ENCODE results near the gene RHPN2. TPM values are rescaled to one million over a fixed set of nuclear protein-coding genes. Genes with fewer than 3 reads are reported as not detected.

RHPN2 gene
- total and polyA plus RNA-seq, 7 donors: 1.7 to 84.8 (median 3.2) TPM

DNA sequence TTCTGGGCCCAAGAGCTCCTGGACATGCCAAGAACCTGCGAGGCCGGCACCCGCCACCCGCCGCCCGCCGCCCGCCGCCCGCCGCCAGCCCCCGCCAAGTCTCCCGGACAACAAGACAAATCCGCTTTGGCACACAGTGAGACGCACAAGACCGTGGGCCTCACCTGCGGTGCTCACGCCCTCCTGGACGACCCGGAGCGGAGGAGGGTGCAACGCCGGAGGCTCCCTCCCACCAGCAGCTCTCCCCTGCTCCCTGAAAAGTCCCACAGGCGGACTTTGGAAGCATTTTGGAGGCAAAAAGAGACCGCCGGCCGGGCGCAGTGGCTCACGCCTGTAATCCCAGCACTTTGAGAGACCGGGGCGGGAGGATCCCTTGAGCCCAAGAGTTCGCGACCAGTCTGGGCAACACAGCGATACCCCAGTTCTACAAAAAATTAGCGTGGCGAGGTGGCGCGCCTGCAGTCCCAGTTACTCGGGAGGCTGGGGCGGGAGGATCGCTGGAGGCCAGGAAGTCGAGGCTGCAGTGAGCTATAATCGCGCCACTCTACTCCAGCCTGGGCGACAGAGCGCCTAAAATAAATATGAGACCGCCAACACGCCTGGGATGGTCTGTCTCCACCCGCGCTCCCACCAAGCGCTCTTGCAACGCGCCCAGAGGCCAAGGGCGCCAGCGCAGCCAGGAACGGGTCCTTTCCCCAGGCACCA, 783 bp downstream of the RHPN2 start:
- H3K9me3 ChIP-seq: no peaks in the 10 kb centered on the region
- H3K36me3 ChIP-seq: no peaks in the 10 kb centered on the region
- peak overlapping the region; percentile 41 to 60 (median 56) for H3K4me3 ChIP-seq
- H3K27ac ChIP-seq: peak overlapping the region in 1 of 4 donors; percentile 65
- no peak for DNase-seq
- 2 to 6% methylated on average over 56 of the region's 56 CpGs for WGBS, 2 donors
- peaks cover 13 to 52% (median 36%) of the 10 kb centered on the region in 3 donors for H3K27me3 ChIP-seq
- H3K4me1 ChIP-seq: peaks cover 0 to 20% (median 16%) of the 10 kb centered on the region in 4 donors
- no peak for TF ChIP-seq POLR2A (IDR thresholded peaks at IDR 0.05)
- no peak for TF ChIP-seq EP300 (IDR thresholded peaks at IDR 0.05)
- TF ChIP-seq POLR2AphosphoS5 (IDR thresholded peaks at IDR 0.05): no peak
- TF ChIP-seq, protein P1, sequence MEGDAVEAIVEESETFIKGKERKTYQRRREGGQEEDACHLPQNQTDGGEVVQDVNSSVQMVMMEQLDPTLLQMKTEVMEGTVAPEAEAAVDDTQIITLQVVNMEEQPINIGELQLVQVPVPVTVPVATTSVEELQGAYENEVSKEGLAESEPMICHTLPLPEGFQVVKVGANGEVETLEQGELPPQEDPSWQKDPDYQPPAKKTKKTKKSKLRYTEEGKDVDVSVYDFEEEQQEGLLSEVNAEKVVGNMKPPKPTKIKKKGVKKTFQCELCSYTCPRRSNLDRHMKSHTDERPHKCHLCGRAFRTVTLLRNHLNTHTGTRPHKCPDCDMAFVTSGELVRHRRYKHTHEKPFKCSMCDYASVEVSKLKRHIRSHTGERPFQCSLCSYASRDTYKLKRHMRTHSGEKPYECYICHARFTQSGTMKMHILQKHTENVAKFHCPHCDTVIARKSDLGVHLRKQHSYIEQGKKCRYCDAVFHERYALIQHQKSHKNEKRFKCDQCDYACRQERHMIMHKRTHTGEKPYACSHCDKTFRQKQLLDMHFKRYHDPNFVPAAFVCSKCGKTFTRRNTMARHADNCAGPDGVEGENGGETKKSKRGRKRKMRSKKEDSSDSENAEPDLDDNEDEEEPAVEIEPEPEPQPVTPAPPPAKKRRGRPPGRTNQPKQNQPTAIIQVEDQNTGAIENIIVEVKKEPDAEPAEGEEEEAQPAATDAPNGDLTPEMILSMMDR (IDR thresholded peaks at IDR 0.05): no peak
- intact Hi-C loops (cut with DNase I): no loop called here

DNA sequence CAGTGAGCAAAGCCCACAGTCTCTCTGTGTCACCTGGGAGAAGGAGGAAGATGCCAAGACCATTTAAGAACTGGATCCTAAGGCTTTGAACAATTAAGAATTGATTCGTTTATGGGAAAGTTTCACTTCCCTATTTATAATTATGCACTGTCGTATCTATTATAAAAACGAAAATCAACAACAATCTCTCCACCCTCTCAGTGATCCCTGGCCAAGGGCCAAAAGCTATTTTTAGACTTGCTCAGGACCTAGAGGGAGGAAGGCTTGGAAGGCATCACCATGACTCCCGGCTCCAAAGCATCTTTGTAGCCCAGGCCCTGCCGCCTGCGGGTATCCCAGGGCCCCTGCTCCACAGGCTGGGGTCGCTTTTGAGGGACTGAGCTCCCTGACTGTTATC, 1.3 kb downstream of the RHPN2 start:
- TF ChIP-seq POLR2A (IDR thresholded peaks at IDR 0.05) (peak in 1 of 2 donors; percentile 15), EP300 (IDR thresholded peaks at IDR 0.05) (no peak)
- 2 to 11% methylated on average over 7 of the region's 7 CpGs for WGBS, 2 donors
- Histone ChIP-seq H3K27ac (no peak overlapping the region), H3K4me1 (peaks cover 0 to 20% (median 16%) of the 10 kb centered on the region in 4 donors), H3K9me3 (no peaks in the 10 kb centered on the region), H3K36me3 (no peaks in the 10 kb centered on the region), H3K4me3 (peak overlapping the region in 3 of 4 donors; percentile 55 to 60 (median 58)), H3K27me3 (peaks cover 13 to 52% (median 36%) of the 10 kb centered on the region in 3 donors)
- intact Hi-C loops (cut with DNase I): no loop called here
- no peak for DNase-seq

DNA sequence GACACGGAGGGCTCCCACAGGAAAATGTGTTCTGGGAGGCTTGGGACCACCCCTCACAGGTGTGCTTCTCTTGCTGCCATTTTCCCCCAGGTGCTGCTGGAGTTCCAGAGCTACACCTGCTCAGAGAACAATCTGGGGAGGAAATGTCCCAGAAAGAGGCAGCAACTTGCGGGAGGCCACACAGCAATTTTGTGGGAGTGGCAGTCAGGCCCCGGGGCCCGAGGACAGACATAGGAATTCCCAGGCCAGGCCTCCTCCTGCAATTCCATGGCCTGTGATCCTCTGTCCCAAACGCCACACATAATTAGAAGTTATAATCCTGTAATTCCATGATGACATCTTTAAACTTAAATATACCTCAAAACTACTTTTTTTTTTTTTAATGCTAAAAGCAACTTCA, 1.8 kb downstream of the RHPN2 start:
- Histone ChIP-seq H3K27me3 (peaks cover 13 to 52% (median 36%) of the 10 kb centered on the region in 3 donors), H3K4me1 (peaks cover 0 to 20% (median 16%) of the 10 kb centered on the region in 4 donors), H3K27ac (no peak overlapping the region), H3K4me3 (no peak overlapping the region), H3K9me3 (no peaks in the 10 kb centered on the region), H3K36me3 (no peaks in the 10 kb centered on the region)
- intact Hi-C loops (cut with DNase I): no loop called here
- 20 to 65% methylated on average over 5 of the region's 5 CpGs for WGBS, 2 donors
- TF ChIP-seq POLR2AphosphoS5 (IDR thresholded peaks at IDR 0.05): no peak
- TF ChIP-seq, protein P1 (IDR thresholded peaks at IDR 0.05): no peak
- no peak for TF ChIP-seq EP300 (IDR thresholded peaks at IDR 0.05)
- no peak for TF ChIP-seq POLR2A (IDR thresholded peaks at IDR 0.05)
- DNase-seq: no peak

DNA sequence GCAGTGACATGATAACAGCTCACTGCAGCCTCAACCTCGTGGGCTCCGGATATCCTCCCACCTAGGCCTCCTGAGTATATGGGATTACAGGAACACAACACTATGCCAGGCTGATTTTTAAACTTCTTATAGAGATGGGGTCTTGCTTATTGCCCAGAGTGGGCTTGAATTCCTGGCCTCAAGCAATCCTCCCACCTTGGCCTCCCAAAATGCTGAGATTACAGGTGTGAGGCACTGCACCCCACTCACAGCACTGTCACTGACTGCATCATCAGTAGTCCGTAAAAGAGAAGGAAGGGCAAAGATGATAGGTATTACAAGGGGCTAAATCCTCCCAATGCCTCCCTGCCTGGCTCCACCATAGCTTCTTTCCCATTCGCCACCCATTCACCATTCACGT, 4.1 kb downstream of the RHPN2 start:
- Histone ChIP-seq H3K27ac (no peak overlapping the region), H3K9me3 (no peaks in the 10 kb centered on the region), H3K36me3 (no peaks in the 10 kb centered on the region), H3K4me3 (no peak overlapping the region), H3K4me1 (peaks cover 0 to 20% (median 16%) of the 10 kb centered on the region in 4 donors), H3K27me3 (peaks cover 13 to 49% (median 36%) of the 10 kb centered on the region in 3 donors)
- DNase-seq: no peak
- TF ChIP-seq POLR2A (IDR thresholded peaks at IDR 0.05): no peak
- no peak for TF ChIP-seq EP300 (IDR thresholded peaks at IDR 0.05)
- TF ChIP-seq, protein P1 (IDR thresholded peaks at IDR 0.05): no peak
- TF ChIP-seq POLR2AphosphoS5 (IDR thresholded peaks at IDR 0.05): no peak
- WGBS, 2 donors: 69 to 85% methylated on average over 5 of the region's 5 CpGs
- intact Hi-C loops (cut with DNase I): no loop called here

DNA sequence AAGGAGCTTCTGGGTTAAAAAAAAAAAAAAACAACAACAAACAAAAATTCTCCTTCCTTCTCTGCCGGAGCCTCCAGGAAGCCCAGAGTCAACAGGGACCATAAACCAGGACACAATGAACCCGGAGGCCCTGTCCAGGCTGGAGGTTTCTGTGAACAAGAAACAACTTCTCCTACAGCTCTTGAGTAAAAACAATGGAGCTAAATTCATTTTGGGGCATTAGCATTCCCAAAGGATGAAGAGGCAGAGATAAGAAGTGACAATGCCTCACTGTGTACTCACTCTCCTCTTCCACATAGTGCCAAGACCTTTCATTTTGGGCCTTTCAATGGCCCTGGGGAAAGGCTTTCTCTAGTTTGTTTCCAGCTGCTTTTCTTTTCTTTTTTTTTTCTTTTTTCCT, 9.0 kb downstream of the RHPN2 start:
- no peak overlapping the region for H3K4me3 ChIP-seq
- no peaks in the 10 kb centered on the region for H3K36me3 ChIP-seq
- H3K27ac ChIP-seq: no peak overlapping the region
- peaks cover 0 to 7% (median 0%) of the 10 kb centered on the region in 3 donors for H3K27me3 ChIP-seq
- TF ChIP-seq, protein P1 (IDR thresholded peaks at IDR 0.05): no peak
- TF ChIP-seq POLR2A (IDR thresholded peaks at IDR 0.05) (no peak), POLR2AphosphoS5 (IDR thresholded peaks at IDR 0.05) (no peak)
- no peak for DNase-seq
- intact Hi-C loops (cut with DNase I): no loop called here
- 5 to 18% methylated on average over 2 of the region's 2 CpGs for WGBS, 2 donors
- H3K9me3 ChIP-seq: no peaks in the 10 kb centered on the region
- no peaks in the 10 kb centered on the region for H3K4me1 ChIP-seq

All from sigmoid colon (tissue), 7 donors.